C4-2B (cell line): Measurements from ENCODE around the gene OXT.

ENCODE experiments used
- H3K27ac ChIP-seq: fragments of 450-650 bp; 2 replicates; pipeline ENCODE4 v1.5.1; 2017
- ZFX ChIP-seq: fragments of 450-650 bp; IDR thresholded peaks from 2 replicates; pipeline ENCODE4 v1.6.1; 2017
- TF ChIP-seq, protein P1 (sequence below): fragments of 450-650 bp; conservative IDR thresholded peaks from 2 replicates; pipeline ENCODE4 v1.5.1; 2017; ENCODE audit warnings: mild to moderate bottlenecking

OXT gene

DNA sequence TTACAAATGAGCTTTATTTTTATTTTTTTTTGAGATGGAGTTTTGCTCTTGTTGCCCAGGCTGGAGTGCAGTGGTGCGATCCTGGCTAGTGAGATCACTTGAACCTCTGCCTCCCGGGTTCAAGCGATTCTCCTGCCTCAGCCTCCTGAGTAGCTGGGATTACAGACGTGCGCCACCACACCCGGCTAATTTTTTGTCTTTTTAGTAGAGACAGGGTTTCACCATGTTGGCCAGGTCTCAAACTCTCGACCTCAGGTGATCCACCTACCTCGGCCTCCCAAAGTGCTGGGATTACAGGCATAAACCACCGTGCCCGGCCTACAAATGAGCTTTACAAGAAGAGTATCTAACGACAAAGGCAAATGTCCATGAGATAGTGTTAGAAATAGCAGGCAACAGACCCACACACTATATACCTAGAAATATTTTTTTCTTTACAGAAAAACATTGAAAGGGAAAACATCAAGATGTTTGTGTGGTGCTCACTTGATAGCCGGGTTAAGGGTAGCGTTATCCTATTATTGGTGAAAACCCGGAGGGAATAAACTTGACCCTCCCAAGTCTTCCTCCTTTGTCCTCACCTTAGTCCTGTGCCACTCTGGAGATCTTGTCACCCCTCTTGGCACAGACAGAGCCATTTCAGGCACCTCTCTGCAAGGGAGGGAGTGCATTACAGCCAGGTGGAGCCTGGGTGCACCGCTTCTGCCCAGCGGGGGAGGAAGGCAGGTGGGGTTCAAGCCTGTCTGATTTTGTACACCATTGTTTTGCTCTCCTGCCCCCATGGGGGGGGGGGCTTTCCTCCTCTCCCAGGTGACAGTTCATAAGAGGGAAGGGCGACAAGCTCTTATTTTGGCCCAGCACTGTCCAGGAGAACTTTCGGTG, 34.1 kb downstream of the OXT start:
- H3K27ac ChIP-seq: no peak overlapping the region
- no peak for TF ChIP-seq ZFX
- TF ChIP-seq, protein P1, sequence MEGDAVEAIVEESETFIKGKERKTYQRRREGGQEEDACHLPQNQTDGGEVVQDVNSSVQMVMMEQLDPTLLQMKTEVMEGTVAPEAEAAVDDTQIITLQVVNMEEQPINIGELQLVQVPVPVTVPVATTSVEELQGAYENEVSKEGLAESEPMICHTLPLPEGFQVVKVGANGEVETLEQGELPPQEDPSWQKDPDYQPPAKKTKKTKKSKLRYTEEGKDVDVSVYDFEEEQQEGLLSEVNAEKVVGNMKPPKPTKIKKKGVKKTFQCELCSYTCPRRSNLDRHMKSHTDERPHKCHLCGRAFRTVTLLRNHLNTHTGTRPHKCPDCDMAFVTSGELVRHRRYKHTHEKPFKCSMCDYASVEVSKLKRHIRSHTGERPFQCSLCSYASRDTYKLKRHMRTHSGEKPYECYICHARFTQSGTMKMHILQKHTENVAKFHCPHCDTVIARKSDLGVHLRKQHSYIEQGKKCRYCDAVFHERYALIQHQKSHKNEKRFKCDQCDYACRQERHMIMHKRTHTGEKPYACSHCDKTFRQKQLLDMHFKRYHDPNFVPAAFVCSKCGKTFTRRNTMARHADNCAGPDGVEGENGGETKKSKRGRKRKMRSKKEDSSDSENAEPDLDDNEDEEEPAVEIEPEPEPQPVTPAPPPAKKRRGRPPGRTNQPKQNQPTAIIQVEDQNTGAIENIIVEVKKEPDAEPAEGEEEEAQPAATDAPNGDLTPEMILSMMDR: no peak

DNA sequence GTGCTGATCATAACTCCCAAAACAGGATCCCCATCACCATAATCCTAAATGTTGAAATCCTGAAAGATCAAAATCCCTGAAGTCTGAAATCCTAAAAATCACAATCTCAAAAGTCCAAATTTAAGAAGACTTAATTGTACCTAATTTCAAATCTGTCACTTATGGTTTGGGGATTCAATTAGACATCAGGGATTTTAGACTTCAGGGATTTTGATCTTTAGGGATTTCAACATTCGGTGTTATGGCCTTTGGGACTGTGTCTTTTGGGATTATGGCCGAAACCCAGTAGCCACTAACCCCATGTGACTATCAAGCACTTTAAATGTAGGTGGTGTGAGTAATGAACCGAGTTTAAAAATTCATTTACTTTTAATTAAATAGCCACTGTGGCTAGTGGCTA, 34.8 kb downstream of the OXT start:
- TF ChIP-seq ZFX: no peak
- TF ChIP-seq, protein P1: no peak
- no peak overlapping the region for H3K27ac ChIP-seq

DNA sequence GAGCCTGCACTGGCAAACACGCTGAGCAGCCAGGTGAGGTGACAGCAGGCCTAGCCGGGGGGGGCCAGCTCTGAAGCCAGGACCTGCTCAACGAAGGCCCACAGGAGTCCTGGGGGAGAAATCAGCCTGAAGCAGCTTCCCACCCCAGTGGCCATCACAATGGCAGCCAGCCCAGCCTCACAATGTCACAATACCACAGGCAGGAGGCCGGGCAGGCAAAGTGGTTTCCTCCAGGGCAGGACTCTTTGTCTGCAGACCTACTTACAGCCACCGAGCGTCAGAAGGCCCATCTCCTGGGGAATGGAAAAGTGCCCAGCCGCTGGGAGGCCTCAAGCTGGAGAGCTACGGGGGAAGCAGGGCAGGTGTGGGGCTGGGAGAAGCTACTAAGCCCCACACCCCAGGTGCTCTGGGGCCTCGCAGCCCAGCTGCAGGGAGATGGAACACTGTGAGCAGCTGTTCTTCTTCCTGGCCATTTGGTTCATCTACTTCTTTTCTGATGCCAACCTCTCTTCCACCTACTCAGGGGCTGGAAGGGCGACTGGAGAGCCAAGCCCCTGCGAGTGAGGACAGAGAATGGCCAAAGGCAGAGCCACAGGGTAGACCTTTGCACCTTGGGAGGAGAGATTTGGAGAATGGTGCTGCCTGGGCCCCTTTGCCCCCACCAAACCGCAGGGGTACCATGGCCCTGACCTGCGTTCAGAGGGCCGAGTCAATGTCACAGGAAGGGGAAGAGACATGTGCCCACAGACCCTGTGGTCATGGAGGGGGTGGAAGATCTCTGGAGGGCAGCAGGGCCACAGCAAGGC, 35.4 kb downstream of the OXT start:
- TF ChIP-seq, protein P1: no peak
- TF ChIP-seq ZFX: no peak
- H3K27ac ChIP-seq: no peak overlapping the region

DNA sequence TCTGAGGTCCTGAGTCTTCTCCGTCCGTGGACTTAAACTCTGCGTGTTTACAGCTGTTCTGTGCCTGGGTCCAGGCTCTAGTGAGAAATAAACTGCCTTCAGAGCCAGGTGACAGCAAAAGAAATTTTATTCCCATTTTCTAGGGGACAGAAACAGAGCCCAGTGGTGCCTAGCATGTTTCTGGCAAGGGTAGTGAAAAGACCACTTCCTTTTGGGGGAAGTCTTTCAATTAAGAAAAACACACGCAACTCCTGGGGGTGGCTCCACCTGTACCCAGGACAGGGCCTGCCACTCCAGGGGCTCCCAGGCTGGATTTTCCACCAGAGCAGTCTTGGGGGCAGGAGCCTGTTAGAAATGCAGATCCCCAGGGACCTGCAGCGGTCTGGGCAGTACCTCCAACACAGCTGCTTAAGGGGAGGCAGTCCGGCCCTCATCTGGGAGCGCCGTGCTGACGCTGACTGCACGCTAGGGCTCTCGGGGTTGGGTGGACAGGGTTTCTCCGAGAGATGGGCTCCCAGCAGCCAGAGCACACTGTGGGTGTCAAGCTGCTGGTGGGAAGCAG, 36.1 kb downstream of the OXT start:
- H3K27ac ChIP-seq: no peak overlapping the region

DNA sequence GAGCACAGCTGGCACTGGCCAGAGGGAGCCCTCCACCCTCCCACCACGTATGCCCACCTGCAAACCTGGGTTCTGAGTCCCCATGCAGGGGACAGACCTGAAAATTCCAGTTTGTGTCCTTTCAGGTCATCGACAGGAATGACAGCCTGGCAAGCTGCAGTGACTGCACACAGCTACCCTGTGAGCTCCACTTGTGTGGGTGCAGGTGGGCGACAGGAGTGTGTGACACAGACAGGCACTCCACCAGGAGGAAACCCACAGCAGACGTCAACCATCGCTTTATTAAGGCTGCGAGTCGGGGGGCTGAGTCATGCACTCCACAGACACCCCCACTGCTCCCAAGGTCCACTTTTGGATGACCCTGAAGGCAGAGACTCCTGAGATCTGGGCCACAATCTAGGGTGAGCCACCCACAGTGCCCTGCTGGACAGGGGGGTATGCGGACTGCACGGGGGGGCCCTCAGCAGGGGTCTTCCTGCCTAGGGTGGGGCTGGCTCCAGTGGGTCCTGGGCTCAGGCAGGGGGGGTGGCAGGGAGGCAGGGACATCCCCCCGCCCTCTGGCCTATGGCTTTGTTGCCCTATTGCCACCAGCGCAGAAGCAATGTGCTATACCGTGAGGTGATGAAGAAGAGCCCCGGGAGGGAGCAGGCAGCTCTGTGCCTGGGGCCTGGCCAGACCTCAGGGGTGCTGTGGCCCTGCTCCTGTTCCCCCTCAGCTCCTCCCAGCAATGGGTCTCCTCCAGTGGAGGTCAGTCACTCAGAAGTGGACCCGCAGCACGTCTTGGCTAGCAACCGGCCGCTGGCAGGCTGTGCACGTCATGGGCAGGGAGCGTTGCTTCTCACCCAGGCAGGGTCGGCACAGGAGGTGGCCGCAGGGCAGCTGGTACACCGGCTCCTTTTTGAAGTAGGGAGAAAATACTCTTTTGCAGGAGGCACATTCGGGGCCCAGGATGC, 38.2 kb downstream of the OXT start:
- TF ChIP-seq ZFX: no peak
- TF ChIP-seq, protein P1: no peak
- H3K27ac ChIP-seq: no peak overlapping the region

More for the DNA sequence above, 36.1 kb downstream of the OXT start:
- TF ChIP-seq, protein P1: no peak
- TF ChIP-seq ZFX: no peak

DNA sequence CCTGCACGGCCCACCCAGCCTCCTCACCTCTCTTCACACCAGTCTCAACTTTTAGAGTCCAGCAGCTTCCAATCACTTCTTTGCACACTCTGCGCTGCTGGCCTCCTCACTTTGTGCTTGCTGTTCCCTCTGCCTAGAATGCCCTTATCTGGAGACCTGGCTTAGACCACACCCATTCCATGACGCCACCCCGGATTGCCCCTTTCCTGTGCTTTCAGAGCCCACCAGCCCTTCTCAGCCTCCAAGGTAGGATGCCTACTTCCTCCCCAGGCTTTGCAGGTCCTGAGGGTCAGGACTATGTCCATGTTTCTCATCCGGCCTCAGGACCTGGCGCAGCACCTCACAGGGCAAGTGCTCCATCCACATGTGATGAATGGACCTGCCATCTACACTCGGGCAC, 40.1 kb downstream of the OXT start:
- H3K27ac ChIP-seq: no peak overlapping the region
- TF ChIP-seq, protein P1: no peak
- TF ChIP-seq ZFX: no peak
